ENCODE measurements around the gene OLAH.
A peak's percentile ranks its signal among the peaks of the same experiment; 100 is the strongest.

OLAH gene

DNA sequence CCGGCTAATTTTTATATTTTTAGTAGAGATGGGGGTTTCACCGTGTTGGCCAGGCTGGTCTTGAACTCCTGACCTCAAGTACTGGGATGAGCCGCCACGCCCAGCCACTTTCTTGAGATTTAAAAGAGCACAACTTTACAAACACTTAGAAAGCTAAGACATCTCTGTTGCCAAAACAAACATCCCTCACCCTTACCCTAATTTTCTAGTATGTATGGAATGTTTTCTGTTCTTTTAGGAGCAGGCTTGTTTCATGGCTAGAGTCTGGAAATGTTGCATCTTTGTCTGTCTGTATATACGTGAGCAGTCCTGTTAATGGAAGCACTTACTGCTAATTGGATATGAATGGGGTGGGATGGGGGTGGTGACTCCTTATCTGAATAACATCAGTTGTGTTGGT is 2.9 kb downstream of the OLAH start:
- DNase-seq (ENCODE audit: low spot score in 2 of 2): no peak
- in situ Hi-C loops (cut with MboI; ENCODE audit: low sequenced_read_pairs): no loop called here

DNA sequence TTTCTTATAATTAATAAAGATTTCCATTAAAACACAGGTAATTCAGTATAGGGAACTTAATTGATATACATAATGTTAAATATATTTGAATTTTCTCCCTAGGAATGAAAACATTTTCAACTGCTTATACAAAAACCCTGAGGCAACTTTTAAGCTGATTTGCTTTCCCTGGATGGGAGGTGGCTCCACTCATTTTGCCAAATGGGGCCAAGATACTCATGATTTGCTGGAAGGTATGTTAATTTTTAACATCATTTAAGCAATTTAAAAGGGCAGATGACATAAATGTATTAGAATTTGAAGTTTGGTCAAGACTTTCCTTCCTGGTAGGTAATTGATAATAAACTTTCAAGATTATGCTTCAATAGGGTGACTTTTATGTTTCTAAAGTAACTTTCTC is 5.8 kb downstream of the OLAH start:
- Histone ChIP-seq H3K36me3 (replicated peaks) (no peaks in the 10 kb centered on the region), H3K4me1 (no peaks in the 10 kb centered on the region), H3K27me3 (ENCODE audit: low read depth) (no peaks in the 10 kb centered on the region), H3K4me3 (no peak overlapping the region), H3K9me3 (no peaks in the 10 kb centered on the region)
- no peak for DNase-seq (ENCODE audit: low spot score in 2 of 2)
- in situ Hi-C loops (cut with MboI; ENCODE audit: low sequenced_read_pairs): no loop called here

More for the DNA sequence above, 2.9 kb downstream of the OLAH start:
- Histone ChIP-seq H3K27me3 (ENCODE audit: low read depth) (no peaks in the 10 kb centered on the region), H3K4me1 (no peaks in the 10 kb centered on the region), H3K36me3 (replicated peaks) (no peaks in the 10 kb centered on the region), H3K4me3 (no peak overlapping the region), H3K9me3 (no peaks in the 10 kb centered on the region)

DNA sequence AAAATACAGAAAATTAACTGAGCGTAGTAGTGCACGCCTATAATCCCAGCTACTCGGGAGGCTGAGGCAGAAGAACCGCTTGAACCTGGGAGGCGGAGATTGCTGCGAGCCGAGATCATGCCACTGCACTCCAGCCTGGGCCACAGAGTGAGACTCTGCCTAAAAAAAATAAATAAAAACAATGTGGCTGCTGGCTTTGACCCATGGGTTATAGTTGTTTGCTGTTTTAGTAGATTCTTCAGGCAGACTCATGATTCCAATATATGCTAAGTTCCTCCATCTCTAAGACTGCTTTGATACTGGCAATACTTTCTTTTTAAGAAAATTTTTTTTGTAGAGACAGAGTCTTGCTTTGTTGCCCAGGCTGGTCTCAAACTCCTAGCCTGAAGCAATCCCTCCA is 8.4 kb downstream of the OLAH start:
- no peak for DNase-seq (ENCODE audit: low spot score in 2 of 2)
- Histone ChIP-seq H3K9me3 (no peaks in the 10 kb centered on the region), H3K4me1 (no peaks in the 10 kb centered on the region), H3K36me3 (replicated peaks) (no peaks in the 10 kb centered on the region), H3K4me3 (no peak overlapping the region), H3K27me3 (ENCODE audit: low read depth) (no peaks in the 10 kb centered on the region)
- in situ Hi-C loops (cut with MboI; ENCODE audit: low sequenced_read_pairs): no loop called here

DNA sequence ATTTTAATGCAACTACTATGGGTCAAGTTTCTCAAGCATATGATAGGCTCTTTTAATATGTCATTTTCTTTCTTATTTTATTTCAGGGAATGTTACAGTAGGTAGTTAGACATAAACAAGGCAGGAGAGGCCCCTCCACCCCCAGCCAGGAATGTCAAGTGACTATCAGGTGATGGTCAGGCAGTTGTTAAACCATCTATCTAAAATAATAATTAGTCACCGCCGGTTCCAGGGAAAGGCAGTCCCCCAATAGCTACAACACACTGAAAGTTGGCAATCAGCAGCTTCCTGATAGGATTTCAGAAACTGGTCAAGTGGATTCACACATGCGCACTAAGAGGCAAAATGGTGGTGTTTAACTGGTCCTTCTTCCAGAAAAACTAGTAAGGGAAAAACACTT is 9.3 kb downstream of the OLAH start:
- in situ Hi-C loops (cut with MboI; ENCODE audit: low sequenced_read_pairs): no loop called here

DNA sequence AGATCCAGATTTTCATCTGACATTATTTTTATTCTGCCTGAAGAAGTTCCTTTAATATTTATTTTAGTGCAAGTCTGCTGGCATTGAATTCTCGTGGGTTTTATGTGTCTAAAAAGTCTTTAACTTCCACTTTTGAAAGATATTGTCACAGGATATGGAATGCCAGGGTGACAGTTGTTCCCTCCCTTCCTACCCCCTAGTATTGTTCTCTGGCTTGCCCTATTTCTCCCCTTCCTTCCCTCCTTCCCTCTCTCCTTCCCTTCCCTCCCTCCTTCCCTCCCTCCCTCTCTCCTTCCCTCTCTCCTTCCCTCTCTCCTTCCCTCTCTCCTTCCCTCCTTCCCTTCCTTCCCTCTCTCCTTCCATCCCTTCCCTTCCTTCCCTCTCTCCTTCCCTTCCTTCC is 14.9 kb downstream of the OLAH start:
- no peaks in the 10 kb centered on the region for H3K9me3 ChIP-seq
- no peaks in the 10 kb centered on the region for H3K4me1 ChIP-seq
- H3K36me3 ChIP-seq (replicated peaks): no peaks in the 10 kb centered on the region
- H3K27me3 ChIP-seq (ENCODE audit: low read depth): peaks cover 3% of the 10 kb centered on the region; the same call in 1 of the 2 replicates
- in situ Hi-C loops (cut with MboI; ENCODE audit: low sequenced_read_pairs): no loop called here
- DNase-seq (ENCODE audit: low spot score in 2 of 2): no peak
- H3K4me3 ChIP-seq: no peak overlapping the region

More for the DNA sequence above, 9.3 kb downstream of the OLAH start:
- no peak overlapping the region for H3K4me3 ChIP-seq
- no peaks in the 10 kb centered on the region for H3K9me3 ChIP-seq
- no peaks in the 10 kb centered on the region for H3K36me3 ChIP-seq (replicated peaks)
- peaks cover 3% of the 10 kb centered on the region; the same call in 1 of the 2 replicates for H3K27me3 ChIP-seq (ENCODE audit: low read depth)
- no peaks in the 10 kb centered on the region for H3K4me1 ChIP-seq
- DNase-seq (ENCODE audit: low spot score in 2 of 2): no peak

DNA sequence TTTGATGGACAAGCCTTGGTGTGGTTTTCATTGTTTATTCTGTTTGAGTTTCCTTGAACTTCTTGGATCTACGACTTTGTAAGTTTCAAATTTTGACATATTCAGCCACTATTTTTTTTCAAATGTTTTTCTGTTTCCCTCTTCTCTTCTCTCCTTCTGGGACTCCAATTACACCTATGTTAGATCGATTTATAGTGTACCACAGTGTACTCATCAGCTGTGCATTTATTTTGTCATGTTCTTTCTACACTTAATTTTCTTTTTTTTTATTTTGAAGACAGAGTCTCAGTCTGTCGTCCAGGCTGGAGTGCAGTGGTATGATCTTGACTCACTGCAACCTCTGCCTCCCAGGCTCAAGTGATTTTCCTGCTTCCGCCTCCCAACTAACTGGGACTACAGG is 16.2 kb downstream of the OLAH start:
- no peak for DNase-seq (ENCODE audit: low spot score in 2 of 2)
- H3K27me3 ChIP-seq (ENCODE audit: low read depth): peaks cover 3% of the 10 kb centered on the region; the same call in 1 of the 2 replicates
- H3K36me3 ChIP-seq (replicated peaks): no peaks in the 10 kb centered on the region
- no peak overlapping the region for H3K4me3 ChIP-seq
- H3K9me3 ChIP-seq: no peaks in the 10 kb centered on the region
- no peaks in the 10 kb centered on the region for H3K4me1 ChIP-seq
- in situ Hi-C loops (cut with MboI; ENCODE audit: low sequenced_read_pairs): no loop called here

DNA sequence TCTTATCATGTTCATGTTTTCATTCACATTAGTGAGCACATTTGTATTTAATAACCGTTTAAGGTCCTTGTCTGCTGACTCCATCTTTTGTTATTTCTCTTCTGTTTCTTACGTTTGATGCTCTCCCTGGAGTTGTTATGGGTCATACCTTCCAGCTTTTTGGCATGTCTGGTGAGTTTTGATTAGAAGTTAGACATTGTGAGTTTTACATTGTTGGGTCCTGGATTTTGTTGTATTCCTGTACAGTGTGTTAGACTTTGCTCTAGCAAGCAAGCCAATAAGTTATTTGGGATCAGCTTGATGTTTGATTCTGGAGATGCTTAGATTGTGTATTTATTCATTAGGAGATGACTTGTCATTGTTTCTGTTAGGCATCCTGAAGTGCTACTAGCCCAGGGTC is 16.9 kb downstream of the OLAH start:
- H3K36me3 ChIP-seq (replicated peaks): no peaks in the 10 kb centered on the region
- in situ Hi-C loops (cut with MboI; ENCODE audit: low sequenced_read_pairs): no loop called here
- no peak overlapping the region for H3K4me3 ChIP-seq
- H3K9me3 ChIP-seq: no peaks in the 10 kb centered on the region
- H3K4me1 ChIP-seq: no peaks in the 10 kb centered on the region
- DNase-seq (ENCODE audit: low spot score in 2 of 2): no peak
- H3K27me3 ChIP-seq (ENCODE audit: low read depth): peaks cover 3% of the 10 kb centered on the region; the same call in 1 of the 2 replicates

DNA sequence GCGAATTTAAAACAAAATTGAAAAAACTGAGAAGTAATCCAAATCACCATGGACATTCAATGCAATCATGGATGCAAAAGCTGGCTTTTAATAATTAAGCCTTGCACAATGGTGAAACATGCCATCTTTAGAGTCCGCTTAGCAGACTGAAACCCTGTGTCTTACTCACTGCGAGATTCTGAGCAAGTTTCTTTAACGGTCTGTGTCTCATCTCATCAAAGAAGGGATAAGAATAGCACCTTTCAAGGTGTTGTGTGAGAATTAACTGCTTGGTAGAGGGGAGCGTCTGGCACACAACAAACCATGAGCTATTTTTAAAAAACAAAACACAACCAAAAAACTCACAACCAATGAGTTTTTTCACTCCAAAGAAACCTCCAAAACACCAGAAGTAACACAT is 23.4 kb downstream of the OLAH start:
- Histone ChIP-seq H3K9me3 (peaks cover under 1% of the 10 kb centered on the region; the same call in 1 of the 2 replicates), H3K27me3 (ENCODE audit: low read depth) (no peaks in the 10 kb centered on the region), H3K36me3 (replicated peaks) (no peaks in the 10 kb centered on the region), H3K4me1 (no peaks in the 10 kb centered on the region), H3K4me3 (no peak overlapping the region)
- DNase-seq (ENCODE audit: low spot score in 2 of 2): no peak
- in situ Hi-C loops (cut with MboI; ENCODE audit: low sequenced_read_pairs): no loop called here

DNA sequence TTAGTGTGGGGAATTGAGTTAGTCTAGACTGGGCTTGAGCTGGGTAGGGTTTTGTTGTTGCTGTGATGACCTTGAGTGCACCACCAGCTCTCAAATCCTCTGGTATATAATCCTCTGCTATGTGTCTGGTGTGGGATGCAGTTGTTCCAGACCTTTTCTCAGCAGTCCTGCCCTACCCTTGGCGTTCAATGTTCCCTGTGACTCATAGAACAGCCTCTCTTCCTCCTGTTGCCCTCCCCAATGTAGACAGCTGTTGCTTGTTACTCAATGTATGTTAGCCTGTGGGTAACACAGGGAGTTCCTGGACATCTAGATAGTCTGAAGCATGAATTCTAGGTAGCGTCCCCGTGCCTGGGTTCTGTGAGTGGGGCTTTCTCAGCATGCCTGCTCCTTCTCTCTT is 25.1 kb downstream of the OLAH start:
- in situ Hi-C loops (cut with MboI; ENCODE audit: low sequenced_read_pairs): no loop called here
- no peak for DNase-seq (ENCODE audit: low spot score in 2 of 2)

DNA sequence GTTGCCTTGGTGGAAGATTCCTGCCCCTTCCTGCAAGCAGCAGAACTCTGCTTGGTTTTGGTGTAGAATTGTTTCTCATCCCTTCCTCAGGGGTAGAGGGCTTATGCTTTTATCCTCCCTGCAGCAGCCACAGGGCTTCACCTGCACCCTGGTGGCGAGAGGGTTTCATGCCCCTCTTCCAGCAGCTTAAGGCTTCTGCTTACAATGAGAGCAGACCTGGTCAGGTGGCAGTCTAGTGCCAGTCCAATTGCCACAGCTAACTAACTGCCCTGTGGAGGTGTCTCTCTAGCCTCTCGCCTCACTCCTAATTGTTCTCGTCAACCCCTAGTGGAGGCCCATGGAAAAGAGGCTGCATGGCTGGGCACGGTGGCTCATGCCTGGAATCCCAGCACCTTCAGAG is 25.5 kb downstream of the OLAH start:
- Histone ChIP-seq H3K36me3 (replicated peaks) (no peaks in the 10 kb centered on the region), H3K4me1 (no peaks in the 10 kb centered on the region), H3K4me3 (no peak overlapping the region), H3K9me3 (peaks cover 3% of the 10 kb centered on the region; the same call in 1 of the 2 replicates), H3K27me3 (ENCODE audit: low read depth) (no peaks in the 10 kb centered on the region)
- in situ Hi-C loops (cut with MboI; ENCODE audit: low sequenced_read_pairs): no loop called here
- DNase-seq (ENCODE audit: low spot score in 2 of 2): no peak

More for the DNA sequence above, 25.1 kb downstream of the OLAH start:
- Histone ChIP-seq H3K27me3 (ENCODE audit: low read depth) (no peaks in the 10 kb centered on the region), H3K4me3 (no peak overlapping the region), H3K9me3 (peaks cover 3% of the 10 kb centered on the region; the same call in 1 of the 2 replicates), H3K36me3 (replicated peaks) (no peaks in the 10 kb centered on the region), H3K4me1 (no peaks in the 10 kb centered on the region)

DNA sequence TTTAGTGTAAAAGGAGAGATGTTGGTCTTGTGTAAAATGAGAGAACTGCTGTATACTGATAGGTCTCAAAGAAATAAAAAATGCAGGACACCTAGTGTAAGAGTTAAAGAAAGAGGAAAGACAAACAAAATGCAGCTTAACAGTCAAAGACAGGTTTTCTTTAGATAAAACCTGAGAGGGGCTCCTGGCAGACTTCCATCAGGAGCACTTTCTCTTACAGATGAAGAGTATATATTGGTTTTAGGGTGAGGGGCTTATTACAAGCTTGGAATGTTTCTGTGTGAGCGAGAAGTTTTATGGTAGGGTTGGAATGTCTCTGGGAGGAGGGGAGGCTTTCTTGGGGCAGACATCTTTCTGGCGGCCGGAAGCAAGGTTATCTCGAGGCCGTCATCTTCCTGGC is 28.6 kb downstream of the OLAH start:
- DNase-seq (ENCODE audit: low spot score in 2 of 2): no peak
- Histone ChIP-seq H3K4me3 (no peak overlapping the region), H3K4me1 (no peaks in the 10 kb centered on the region), H3K27me3 (ENCODE audit: low read depth) (no peaks in the 10 kb centered on the region), H3K36me3 (replicated peaks) (no peaks in the 10 kb centered on the region), H3K9me3 (peaks cover 3% of the 10 kb centered on the region; the same call in 1 of the 2 replicates)
- in situ Hi-C loops (cut with MboI; ENCODE audit: low sequenced_read_pairs): no loop called here

DNA sequence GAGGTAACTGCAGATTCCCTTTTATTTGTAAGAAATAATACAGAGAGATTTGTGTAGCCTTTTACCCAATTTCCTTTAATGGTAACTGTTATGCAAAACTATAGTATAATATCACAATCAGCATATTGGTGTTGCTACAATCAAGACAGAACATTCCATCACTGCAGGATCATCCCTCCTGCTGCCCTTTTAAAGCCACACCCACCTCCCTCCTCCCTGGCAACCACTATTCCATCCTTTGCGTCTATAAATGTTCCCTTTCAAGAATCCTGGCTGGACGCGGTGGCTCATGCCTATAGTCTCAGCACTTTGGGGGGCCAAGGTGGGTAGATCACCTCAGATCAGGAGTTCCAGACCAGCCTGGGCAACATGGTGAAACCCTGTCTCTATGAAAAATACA is 31.7 kb downstream of the OLAH start:
- Histone ChIP-seq H3K4me3 (no peak overlapping the region), H3K9me3 (peaks cover 3% of the 10 kb centered on the region; the same call in 1 of the 2 replicates), H3K27me3 (ENCODE audit: low read depth) (no peaks in the 10 kb centered on the region), H3K36me3 (replicated peaks) (no peaks in the 10 kb centered on the region), H3K4me1 (no peaks in the 10 kb centered on the region)
- no peak for DNase-seq (ENCODE audit: low spot score in 2 of 2)
- in situ Hi-C loops (cut with MboI; ENCODE audit: low sequenced_read_pairs): loop anchor here (25.0 kb wide), 1 partner anchor 563 kb away; no protein-coding TSS in a partner anchor

DNA sequence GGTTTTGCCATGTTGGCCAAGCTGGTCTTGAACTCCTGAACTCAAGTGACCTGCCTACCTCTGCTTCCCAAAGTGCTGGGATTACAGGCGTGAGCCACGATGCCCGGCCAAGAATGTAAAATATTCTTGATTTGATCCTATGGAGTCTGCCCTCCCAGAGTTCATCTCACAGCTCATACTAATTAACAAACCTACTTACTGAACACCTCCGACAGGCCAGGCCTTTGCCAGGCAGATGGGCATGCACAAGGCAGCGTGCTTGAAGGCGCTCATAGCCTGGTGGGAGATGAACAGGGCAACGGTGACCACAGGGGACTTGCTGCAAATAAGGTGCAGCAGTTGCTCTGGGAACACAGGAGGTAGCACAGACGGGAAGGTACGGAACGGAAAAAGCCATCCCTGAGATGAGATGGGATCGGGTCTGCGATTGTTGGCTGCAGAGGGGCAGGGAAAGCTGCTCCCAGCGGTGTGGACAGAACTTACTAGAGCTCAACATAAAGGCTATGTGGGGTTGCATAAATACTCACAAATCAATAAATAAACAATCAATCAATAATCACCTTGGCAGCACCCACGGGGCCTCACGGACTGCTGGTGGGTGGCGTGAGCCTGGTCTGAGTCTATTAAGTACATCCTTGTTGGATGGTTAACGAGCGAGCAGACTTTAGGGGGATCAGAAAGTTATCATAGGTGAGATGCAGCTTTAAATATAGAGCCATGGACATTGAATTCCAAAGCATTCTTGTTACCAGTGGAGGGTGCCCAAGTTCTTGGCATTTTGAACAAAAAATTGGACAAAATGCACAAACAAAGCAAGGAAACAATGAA is 40.1 kb downstream of the OLAH start:
- Histone ChIP-seq H3K4me1 (peaks cover 8% of the 10 kb centered on the region), H3K9me3 (no peaks in the 10 kb centered on the region), H3K36me3 (replicated peaks) (no peaks in the 10 kb centered on the region), H3K4me3 (peak overlapping the region; percentile 22), H3K27me3 (ENCODE audit: low read depth) (no peaks in the 10 kb centered on the region)
- in situ Hi-C loops (cut with MboI; ENCODE audit: low sequenced_read_pairs): loop anchor here (25.0 kb wide), 1 partner anchor 572 kb away; no protein-coding TSS in a partner anchor
- DNase-seq (ENCODE audit: low spot score in 2 of 2): no peak

DNA sequence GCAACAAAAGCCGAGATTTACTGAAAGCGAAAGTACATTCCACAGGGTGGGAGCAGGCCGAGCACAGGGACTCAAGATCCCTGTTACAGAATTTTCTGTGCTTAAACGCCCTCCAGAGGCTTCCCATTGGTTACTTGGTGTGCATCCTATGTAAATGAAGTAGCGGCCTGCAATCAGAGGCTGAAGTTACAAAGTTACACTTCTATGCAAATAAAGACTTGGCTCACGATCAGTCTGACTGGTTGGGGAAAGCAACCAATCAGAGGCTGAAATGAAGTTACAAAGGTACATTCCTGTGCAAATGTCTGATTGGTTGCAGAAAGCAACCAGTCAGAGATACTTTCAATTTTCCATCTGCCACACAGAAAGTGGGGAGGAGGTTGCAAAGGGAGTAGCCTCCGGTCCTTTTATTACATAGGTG is 40.8 kb downstream of the OLAH start:
- in situ Hi-C loops (cut with MboI; ENCODE audit: low sequenced_read_pairs): loop anchor here (25.0 kb wide), 1 partner anchor 572 kb away; no protein-coding TSS in a partner anchor
- peak; percentile 86 to 94 for DNase-seq (ENCODE audit: low spot score in 2 of 2)
- Histone ChIP-seq H3K36me3 (replicated peaks) (no peaks in the 10 kb centered on the region), H3K4me1 (peaks cover 8% of the 10 kb centered on the region), H3K4me3 (peak overlapping the region; percentile 22), H3K9me3 (no peaks in the 10 kb centered on the region), H3K27me3 (ENCODE audit: low read depth) (no peaks in the 10 kb centered on the region)
